ENCODE data around the gene CAMK2A.

Gene CAMK2A

DNA sequence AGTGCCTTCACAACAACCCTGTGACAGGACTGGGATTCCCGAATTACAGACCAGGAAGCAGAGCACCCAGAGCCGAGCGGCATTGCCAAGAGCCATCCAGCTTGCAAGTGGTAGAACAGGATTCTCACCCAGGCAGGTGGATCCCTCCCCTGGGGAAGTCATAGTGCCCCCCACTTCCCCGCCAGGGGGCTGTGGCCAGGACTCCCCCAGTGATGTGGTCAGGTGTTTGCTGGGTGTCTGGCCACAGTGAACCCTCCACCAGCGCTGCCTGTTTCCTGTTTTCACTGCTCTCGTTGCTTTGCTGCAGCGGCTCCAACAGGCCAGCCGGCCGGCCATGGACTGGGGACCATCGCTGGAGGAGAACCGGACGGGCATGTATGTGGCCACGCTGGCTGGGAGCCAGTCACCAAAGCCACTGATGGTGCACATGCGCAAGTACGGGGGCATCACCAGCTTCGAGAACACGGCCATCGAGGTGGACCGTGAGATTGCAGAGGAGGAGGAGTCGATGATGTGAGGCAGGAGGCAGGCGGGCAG is 80.4 kb downstream of the CAMK2A start:
- DNase-seq (ENCODE audit: low read depth): peak; percentile 76

DNA sequence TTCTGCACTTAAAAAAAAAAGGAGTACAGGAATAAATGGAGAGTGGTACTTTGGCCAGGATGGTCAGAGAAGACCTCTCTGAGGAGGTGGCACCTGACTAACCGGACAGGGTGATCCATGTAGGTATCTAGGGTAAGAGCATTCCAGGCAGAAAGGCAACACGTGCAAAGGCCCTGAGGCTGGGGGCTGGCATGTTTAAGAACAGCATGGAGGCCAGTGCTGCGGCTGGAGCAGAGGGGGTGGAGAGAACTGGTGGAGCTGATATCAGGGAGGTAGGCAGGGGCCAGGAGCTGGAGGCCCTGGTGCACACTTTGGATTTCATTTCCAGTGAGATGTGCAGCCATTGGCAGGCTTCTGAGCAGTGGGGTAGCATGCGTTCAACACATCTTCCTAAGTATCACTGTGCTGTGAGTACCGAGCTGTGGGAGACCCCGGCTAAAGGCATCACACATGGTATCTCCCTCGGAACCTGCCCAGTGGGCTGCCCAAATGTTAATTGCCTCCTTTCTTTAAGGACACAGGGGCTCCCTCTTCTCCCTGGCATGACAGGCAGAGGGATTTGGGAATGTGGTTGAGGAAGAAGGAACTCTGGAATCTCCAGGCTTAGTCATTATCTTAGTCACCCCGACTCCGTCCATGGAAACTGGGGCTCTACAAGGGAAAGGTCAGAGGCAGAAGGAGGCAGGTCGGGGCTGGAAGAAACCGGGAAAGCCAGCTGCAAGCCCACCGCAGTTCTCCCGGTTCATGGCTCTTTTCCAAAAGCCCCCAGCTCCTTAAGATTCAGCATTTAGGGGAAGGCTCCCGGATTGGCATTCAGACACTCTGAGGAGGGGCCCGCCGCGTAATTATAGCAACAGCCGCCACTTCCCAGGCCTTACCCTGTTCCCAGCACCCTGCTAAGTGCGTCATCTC is 81.1 kb downstream of the CAMK2A start:
- DNase-seq (ENCODE audit: low read depth): peak; percentile 66

DNA sequence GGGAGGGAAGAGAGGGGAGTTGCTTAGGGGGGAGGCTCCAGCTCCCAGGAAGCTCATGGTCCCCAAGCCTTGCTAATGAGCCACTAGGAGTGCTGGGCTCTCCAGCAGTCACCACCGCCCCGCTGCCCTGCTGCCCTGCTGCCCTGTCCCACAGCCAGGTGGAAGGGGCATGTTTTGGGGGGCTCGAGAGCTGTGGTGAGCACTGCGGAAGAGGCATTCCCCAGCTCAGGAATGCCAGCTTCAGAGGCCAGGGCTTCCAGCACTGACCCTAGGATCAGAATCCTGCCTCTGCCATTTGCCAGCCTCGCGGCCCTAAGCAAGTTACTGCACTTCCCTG is 82.8 kb downstream of the CAMK2A start:
- DNase-seq (ENCODE audit: low read depth): no peak

DNA sequence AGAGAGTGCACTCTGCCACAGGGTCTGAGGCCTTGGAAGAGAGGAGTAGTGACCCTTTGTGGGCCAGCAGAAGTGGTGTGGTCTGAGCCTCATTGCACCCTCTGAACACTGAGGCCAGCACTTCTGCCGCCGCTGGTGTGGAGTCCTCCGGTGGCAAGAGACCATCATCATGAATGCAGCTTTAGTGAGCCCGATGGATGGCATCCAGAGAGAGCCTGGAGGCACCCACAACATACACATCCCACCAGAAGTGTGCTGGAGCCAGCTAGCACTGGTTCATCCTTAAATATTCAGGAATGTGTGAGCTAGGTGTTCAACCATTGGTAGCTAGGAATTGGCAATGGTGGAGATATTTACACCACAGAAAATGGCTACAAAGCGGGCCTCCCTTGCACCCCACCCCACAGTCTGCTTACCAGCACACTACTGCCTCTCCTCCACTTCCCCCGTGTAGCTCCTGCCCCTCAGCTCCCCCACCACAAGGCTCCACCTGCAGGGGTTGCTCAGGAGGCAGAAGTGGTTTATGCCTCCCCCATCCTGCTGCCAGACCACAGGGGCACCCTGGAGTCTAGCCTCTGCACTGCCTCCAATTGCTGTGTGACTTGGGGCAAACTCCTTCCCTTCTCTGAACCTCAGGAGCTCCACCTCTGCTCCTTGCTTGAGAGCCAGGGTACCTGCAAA is 83.3 kb downstream of the CAMK2A start:
- DNase-seq (ENCODE audit: low read depth): no peak

DNA sequence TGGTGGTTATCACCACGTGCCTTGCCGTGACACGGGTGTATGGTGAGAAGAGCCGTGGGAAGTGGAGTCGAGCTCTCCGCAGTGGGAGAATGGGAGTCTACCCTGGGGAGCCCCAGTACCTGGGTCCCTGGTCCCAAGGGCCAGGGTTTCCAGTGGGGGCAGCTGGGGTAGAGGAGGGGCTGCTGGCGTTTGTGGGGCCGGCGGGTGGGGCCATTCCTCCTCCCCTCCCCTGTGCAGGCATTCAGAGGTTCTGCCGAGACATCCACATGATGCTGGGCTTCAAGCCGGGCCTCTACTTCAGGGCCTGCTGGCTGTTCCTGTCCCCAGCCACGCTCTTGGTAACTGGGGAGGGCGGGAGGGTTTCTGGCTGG is 85.0 kb downstream of the CAMK2A start:
- no peak for DNase-seq (ENCODE audit: low read depth)

DNA sequence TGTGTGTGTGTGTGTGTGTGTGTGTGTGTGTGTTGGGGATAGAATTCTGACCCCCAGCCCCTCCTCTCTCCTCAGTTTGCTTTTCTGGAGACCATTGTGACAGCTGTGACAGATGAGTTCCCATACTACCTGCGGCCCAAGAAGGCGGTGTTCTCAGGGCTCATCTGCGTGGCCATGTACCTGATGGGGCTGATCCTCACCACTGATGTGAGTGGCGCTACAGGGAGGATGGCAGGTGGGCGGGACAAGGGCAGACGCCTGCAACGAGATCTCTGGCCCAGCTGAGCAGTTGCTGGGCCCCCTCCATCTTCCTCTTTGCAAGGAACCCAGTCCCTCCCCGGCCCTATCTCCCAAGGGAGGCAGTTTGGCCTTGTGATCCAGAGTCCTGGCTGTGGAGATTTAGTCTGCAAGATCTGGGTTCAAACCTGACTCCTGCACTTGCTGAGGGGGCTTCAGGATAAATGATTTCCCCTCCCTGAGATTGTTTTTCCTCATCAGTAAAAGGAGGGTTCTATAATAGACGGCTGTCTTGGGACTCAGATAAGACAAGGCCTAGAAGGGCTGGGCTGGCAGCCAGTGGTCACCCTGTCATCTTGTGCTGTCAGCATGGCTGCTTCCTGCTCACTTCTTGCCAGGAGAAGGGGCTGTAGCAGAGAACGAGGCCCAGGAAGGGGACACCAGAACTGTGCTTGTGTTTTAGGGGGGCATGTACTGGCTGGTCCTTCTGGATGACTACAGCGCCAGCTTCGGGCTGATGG is 85.6 kb downstream of the CAMK2A start:
- DNase-seq (ENCODE audit: low read depth): no peak

DNA sequence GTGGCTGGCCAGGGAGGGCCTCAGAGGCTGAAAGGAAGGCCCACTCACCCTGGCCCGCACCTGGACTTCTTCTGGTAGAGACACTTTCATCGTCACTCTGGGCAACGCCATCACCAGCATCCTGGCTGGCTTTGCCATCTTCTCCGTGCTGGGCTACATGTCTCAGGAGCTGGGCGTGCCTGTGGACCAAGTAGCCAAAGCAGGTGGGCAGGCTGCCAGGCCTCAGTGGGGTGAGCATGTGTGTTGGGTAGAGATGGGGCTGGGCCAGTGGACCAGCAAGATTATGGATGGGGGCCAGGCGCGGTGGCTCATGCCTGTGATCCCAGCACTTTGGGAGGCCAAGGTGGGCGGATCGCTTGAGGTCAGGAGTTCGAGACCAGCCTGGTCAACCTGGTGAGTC is 87.1 kb downstream of the CAMK2A start:
- no peak for DNase-seq (ENCODE audit: low read depth)

DNA sequence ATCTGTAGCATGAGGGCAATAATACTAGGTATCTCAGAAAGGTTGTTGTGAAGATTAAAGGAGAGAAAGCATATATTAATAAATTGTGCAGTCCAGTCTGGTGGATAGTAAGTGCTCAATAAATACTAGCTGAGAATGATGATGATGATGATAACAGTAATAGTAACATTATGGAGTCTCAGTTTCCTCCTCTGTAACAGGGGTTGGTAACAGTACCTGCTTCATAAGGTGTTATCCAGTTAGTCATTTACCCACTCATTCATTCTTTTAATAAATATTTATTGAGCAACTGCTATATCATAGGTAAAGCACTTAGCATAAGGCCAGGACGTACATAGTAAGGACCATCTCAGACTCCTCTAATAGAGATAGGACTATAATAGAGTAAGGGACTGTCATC is 92.1 kb downstream of the CAMK2A start:
- DNase-seq (ENCODE audit: low read depth): no peak

DNA sequence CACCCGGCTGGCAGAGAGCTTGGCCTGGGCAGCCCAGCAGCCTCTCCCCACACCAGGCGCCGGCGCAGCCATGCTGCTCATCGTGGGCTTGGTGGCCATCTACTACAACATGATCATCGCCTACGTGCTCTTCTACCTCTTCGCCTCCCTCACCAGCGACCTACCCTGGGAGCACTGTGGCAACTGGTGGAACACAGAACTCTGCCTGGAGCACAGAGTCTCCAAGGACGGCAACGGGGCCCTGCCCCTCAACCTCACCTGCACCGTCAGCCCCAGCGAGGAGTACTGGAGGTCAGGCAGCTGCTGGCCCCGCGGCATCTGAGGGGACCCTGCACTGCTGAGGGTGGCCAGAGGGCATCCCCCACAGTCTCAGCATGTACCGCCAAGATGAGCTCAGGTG is 92.6 kb downstream of the CAMK2A start:
- DNase-seq (ENCODE audit: low read depth): no peak

DNA sequence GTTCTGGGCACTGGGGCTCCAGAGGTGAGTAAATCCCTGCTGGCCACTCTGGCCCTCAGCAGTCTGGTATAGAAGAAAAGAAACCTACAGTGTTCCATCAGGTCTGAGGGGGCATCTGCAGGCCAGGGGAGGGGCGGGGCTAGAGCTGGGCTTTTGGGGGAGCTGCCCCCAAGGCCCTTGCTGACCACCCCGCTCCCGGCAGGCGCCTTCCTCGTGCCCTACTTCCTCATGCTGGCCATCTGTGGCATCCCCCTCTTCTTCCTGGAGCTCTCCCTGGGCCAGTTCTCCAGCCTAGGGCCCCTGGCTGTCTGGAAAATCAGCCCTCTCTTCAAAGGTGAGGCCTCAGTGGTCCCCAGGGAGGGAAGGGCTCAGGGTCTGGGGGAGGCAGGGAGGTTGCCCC is 93.1 kb downstream of the CAMK2A start:
- DNase-seq (ENCODE audit: low read depth): no peak

DNA sequence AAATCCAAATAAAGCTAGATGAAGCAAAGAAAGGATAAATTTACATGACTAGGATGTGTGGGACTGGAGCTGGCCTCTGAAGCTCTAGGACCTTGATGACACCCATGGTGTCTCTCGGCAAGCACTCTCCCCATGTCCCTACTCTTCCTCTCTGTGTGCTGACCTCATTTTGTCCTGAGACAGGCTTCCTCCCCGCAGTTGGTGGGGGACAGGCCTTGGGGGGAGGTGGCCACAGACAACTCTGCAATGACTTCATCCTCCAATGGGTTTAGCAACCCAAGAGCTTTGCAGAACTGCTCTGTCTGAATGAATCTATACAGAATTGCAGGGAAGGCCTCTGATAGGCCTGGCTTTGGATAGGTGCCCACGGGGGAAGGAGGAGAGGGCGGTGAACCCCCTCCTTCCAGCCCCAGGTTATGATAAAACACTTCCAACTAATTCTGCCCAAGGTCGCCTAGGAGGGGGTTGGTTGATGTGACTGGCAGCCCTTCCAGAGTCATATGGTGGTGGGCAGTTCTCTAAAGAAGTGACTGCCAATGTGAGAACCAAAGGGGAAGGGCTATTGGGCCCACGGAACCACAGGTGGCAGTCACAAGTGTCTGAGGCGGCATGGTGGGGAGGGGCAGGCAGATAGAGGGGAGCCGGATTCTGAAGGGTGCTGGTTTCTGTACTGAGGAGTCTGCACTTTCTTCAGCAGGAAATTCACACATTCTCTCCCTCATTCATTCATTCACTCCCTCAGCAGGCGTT is 93.7 kb downstream of the CAMK2A start:
- no peak for DNase-seq (ENCODE audit: low read depth)

DNA sequence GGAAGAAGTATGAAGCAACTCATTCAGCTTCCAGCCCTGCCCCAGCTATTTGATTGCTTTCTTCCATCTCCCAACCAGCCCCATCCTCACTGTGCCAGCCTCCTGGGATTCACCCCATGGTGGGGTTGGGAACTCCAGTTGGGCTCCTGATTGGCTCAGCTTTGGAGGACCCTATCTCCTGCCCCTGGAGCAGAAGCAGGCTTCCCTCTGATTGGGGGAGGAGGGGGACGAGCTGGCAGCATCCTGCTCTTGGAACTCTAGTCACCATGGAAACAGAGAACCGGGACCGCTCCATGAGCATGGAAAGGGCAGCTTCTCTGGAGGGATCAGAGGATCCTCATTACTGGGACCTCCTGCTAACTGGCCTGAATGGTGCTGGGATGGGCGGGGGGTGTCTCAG is 97.1 kb downstream of the CAMK2A start:
- no peak for DNase-seq (ENCODE audit: low read depth)

DNA sequence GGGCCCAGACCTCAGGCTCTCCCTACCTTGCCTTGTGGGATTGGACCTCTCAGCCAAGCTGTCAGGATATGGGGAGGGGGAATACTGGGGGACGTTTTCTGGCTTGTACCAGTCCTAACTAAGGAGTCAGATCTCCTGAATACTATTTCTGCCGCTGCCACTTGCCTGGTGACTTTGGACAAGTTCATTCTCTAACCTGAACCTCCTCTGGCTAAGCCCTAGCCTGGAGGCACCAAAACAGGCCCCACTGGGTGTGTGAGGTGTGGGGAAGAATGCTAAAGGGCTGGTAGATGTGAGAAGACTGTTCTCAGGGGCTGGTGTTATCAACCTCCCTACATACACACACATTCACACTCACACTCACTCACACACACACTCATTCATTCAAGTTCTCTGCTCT is 98.6 kb downstream of the CAMK2A start:
- no peak for DNase-seq (ENCODE audit: low read depth)

DNA sequence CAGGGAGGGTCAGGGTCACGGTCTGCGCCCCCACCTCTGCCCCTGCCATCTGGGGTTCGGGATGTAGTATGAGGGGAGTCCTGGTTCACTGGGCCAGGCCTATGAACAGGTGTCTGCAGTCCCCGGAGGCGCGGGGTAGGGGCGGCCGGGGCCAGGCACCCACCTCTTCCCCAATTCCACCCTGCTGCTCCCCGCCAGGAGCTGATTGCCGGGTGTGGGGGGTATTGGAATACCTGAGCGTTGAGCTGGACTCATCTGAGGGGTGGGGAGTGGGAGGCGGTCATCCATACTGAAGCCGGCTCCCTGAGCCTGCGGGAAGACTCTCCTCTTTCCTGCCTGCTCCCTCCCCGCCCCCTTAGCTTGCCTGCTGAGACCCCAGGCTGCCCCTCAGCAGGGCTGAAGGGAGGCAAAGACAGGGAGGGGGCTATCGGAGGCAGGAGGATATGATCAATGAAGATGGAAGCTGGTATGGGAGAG is 99.0 kb downstream of the CAMK2A start:
- DNase-seq (ENCODE audit: low read depth): no peak

DNA sequence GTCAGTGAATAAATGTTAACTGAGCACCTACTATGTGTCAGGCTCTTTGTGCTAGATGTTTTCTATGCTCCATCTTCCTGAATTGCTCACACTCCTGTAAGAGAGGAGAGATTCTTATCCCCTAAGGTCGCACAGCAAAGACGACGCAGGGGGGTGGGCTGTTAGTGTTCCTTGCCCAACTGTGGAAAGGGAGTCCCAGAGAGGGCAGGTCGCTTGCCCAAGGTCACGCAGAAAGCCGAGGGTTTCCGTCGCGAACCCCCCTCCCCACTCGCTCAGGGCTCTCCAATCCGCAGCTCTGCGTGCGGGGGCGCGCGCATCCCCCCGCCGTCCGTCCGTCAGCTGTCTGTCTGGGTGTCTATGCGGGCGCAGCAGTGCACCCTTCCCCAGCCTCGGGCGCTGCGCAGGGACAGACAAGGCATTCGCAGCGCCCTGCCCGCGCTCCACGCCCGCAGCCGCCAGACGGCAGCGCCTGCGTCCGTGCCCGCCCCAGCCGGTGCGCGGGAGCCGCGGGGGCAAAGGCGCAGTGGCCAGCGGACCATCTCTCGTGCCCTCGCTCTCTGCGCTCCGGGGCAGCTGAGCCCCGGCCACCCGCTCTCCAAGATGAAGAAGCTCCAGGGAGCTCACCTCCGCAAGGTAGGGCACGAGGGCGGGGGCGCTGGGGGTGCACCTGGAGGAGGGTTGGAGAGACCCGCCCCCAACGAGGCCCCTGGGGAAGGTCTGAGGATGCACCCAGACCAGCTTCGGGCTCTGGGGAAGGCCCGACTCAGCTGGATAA is 99.7 kb downstream of the CAMK2A start, which contains the start of gene SLC6A7:
SLC6A7 (plus strand) TSS at position 335 of the 775 bp plus-strand sequence; CDS start at position 601, 266 bp downstream.
- no peak for DNase-seq (ENCODE audit: low read depth)

DNA sequence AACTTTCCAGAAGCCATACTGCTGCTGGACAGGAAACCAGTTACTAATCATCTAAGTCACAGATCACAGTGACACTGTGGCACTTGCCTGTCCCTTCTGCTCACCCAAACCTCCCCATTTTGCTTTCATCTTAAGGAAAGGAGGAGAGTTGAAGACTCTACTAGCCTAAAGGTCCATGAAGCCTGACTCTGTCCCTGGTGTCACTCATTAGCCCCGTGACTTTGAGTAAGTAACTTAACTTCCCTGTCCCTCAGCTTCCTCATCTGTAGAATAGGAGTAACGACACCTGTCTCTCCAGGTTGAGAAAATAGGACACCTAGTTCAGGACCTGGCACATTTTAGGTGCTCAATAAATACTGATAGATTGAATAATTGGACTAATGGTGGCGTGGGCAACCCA is 100.2 kb downstream of the CAMK2A start:
- DNase-seq (ENCODE audit: low read depth): no peak

DNA sequence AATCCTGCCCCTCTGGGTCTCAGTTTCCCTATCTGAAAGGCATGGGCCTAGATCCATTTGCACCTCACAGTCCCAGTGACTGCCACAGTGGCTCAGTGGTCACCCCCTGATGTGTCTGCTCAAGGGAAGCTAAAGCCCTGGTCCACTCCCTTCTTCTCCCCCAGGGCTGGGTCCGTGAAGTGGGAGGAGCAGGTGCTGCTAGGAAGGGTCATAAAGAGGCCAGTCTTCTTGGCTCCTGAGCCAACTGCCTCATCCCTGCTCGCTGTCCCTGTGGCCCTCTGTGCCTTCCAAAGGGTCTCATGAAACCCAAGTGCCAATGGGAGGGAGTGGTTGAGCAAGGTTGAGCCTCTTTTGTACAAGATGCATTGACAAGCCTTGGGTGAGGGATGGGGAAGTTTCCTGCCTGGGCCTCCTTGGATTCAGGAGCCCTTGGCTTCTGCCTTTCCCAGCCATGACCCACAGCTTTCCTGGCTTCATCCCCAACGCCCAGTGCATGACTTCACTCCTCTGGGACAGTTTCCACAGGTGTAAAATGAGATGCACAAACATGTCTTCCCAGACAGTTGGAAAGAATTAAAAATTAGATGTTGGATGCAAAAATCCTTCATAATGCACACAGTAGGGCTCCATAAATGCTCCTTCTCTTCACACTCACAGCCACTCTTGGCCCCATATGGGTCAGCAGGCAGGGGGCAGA is 101.3 kb downstream of the CAMK2A start:
- no peak for DNase-seq (ENCODE audit: low read depth)

DNA sequence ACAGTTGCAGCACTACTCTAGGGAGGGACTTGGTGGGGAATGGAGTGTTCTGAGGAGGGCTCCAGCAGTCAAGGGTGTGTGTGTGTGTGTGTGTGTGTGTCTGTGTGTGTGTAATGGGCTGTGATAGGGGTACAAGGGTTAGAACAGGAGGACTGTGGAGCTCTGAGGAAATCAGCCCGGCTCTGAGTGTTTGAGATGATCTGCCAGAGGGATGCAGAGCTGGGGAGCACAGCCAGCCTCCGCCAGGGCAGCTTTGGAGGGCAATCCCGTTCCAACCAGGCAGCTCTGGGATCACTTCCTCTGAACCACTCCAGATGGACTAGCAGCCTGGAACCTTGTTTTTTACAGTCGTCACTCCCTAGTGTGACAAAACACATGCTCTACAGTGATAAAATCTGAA is 102.7 kb downstream of the CAMK2A start:
- DNase-seq (ENCODE audit: low read depth): no peak

DNA sequence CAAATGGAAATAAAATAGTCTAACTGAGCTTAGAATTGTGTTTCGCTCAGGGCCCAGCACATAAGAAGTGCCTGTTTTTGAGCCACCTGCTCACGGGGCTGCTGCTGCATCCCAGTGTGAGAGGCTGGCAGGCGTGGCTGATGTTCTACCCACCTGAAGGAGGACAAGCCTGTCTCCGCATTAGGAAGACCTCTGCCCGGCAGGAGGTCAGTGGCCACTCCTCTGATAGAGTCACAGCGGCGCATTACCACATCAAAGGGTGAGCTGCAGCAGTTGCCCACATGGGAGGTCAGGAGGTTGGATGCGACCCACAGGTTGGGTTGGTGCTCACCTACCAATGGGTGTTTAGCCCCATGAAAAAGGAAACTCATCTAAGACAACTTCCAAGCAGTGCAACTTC is 103.4 kb downstream of the CAMK2A start:
- DNase-seq (ENCODE audit: low read depth): no peak

All from amniotic epithelial cell (primary cell).